Kidney epithelial cell (primary cell): ENCODE results near the gene ABO. TPM values are rescaled to one million over a fixed set of nuclear protein-coding genes. Genes with fewer than 3 reads are reported as not detected.
A peak's percentile ranks its signal among the peaks of the same experiment; 100 is the strongest.
"Not testable (repeated sequence)": the region's sequence is repeated elsewhere in the genome, so short reads cannot be mapped to it uniquely, and the experiment has no call there.

Source experiments
- DNase-seq: peaks from one replicate; pipeline ENCODE4 v3.0.0-alpha.2; 2010; ENCODE audit warnings: low read depth
- H3K27me3 ChIP-seq: 2 replicates; pipeline ENCODE4 v1.6.0; 2011; ENCODE audit warnings: low read length; ENCODE audit not compliant: control insufficient read depth, insufficient read depth
- H3K36me3 ChIP-seq: 2 replicates; pipeline ENCODE4 v1.5.1; 2011; ENCODE audit warnings: low read length; ENCODE audit not compliant: control insufficient read depth, insufficient read depth
- H3K4me3 ChIP-seq: 2 replicates; pipeline ENCODE4 v1.5.1; 2011; ENCODE audit warnings: low read depth, mild to moderate bottlenecking, control low read depth, low read length
- total RNA-seq: library from RNA; depleted of rRNA; stranded (reverse); fragments of >200 nt; gene quantifications from 2 replicates; pipeline ENCODE4 v1.2.3, GENCODE V29; 2015
- TF ChIP-seq, protein P1 (sequence below): IDR thresholded peaks from 2 replicates; pipeline ENCODE4 v1.5.1; 2011; ENCODE audit warnings: mild to moderate bottlenecking, moderate library complexity, low read length, control low read depth, inconsistent platforms; ENCODE audit not compliant: insufficient read depth, poor library complexity, severe bottlenecking

ABO gene
- total RNA-seq, 1 donor from 2014 or later, result 1.8 TPM

DNA sequence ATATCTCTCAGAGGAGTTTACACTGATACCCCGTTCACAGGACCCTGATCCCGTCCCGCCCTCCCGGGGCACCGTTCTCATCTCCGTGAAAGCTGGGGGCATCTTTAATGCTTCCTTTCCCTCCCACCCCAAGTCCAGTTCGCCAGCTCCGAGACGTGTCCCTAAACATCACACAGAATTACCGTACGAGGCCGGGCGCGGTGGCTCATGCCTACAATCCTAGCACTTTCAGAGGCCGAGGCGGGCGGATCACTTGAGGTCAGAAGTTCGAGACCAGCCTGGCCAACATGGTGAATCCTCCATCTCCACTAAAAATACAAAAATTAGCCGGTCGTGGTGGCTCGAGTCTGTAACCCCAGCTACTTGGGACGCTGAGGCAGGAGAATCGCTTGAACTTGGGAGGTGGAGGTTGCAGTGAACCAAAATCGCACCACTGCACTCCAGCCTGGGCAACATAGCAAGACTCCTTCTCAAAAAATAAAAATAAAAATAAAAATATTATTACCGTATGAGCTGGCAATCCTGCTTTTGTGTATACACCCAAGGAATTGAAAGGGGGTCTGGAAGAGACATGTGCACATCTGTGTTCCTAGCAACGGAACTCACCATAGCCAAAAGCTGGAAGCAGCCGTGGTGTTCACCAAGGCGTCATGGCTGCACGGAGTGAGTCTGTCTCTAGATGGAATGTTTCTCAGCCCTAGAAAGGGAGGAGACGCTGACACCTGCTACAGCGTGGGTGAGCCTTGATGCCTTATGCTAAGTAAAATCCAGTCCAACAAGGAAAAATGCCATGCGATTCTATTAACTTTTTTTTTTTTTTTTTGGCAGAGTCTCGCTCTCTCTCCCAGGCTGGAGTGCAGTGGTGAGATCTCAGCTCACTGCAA is 1.2 kb upstream of the ABO start:
- no peak for DNase-seq
- H3K4me3 ChIP-seq, result no peak overlapping the region
- no peaks in the 10 kb centered on the region for H3K36me3 ChIP-seq
- peaks cover 26% of the 10 kb centered on the region for H3K27me3 ChIP-seq
- TF ChIP-seq, protein P1, sequence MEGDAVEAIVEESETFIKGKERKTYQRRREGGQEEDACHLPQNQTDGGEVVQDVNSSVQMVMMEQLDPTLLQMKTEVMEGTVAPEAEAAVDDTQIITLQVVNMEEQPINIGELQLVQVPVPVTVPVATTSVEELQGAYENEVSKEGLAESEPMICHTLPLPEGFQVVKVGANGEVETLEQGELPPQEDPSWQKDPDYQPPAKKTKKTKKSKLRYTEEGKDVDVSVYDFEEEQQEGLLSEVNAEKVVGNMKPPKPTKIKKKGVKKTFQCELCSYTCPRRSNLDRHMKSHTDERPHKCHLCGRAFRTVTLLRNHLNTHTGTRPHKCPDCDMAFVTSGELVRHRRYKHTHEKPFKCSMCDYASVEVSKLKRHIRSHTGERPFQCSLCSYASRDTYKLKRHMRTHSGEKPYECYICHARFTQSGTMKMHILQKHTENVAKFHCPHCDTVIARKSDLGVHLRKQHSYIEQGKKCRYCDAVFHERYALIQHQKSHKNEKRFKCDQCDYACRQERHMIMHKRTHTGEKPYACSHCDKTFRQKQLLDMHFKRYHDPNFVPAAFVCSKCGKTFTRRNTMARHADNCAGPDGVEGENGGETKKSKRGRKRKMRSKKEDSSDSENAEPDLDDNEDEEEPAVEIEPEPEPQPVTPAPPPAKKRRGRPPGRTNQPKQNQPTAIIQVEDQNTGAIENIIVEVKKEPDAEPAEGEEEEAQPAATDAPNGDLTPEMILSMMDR, result no peak

DNA sequence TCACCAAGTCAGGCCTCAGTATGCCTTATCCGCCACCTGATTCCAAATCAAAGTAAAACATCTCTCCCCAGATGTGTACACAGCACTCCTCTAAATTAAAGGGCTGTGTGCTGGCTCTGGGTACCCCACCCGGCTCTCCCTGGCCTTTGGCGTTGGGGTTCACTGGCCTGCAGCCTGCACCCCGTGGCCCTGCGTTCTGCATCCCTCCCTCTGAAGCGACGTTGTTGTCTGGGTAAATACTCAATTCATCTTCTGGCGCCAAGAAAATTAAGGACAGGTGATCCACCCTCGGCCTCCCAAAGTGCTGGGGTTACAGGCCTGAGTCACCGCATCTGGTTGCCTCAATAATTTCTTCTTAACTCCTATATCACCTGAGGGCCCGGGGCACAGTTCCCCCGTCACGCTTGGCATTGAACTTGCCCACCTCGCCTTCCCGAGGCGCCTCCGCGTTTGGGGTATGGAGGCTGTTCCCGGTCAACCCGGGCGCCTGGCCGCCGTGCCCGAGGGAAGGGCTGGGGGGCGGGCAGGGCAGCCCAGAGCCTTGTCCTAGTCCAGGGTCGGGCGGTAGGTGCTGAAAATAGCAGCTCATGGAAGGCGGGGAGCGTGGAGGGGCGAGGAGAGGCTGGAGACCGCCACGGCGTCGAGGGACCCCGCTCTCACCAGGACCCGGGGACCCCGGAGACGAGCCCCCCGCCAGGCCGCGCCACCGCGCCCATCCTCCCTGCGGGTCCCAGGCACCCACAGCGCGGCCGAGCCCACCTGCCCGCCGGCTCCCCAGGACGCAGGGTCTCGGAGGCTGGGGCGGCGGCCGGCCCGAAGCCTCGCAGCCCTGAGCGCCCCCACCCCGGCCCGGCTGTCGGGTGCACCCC is 531 bp downstream of the ABO start:
- Histone ChIP-seq H3K36me3 (no peaks in the 10 kb centered on the region), H3K27me3 (peaks cover 23% of the 10 kb centered on the region), H3K4me3 (peak overlapping the region; percentile 34)
- no peak for DNase-seq
- TF ChIP-seq, protein P1, result no peak

DNA sequence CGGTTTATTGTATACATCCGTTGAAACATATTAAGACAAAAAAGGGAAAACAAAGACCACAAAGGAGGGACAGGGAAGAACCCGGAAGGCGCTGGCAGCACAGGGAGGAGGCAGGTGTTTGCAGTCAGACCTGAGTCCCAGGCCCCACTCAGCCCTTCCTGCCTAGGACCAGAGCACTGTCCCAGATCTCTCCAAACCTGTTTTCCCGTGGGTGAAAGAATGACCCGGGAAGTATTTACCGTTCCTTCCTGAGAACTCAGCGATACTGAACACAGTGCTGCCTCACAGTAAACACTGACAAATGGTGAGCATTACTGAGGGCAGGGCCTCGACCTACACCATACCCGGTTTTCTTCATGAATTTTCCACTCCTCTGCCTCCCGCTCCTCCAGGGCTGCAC is 1.2 kb downstream of the ABO start:
- Histone ChIP-seq H3K27me3 (peaks cover 23% of the 10 kb centered on the region), H3K4me3 (no peak overlapping the region), H3K36me3 (no peaks in the 10 kb centered on the region)
- TF ChIP-seq, protein P1, result no peak
- DNase-seq, result no peak

DNA sequence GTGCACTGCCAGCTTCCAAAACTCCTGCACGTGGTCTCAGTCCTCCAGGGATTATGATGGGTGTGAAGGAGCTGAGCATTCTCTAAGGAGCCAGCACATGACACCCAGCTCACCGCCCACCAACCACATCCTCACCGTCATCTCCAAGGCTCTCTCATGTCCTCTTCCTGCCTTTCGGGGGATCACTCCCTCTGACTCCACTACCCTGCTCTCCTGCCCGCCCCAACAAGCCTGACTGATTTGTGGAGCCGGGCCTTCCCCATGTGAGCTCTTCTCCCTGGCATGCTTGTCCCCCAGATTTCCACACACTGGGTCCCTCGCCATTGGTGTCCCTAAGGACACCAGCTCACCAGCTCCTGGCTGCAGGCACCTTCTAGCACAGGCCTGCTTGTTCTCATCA is 1.9 kb downstream of the ABO start:
- no peaks in the 10 kb centered on the region for H3K36me3 ChIP-seq
- peaks cover 23% of the 10 kb centered on the region for H3K27me3 ChIP-seq
- no peak overlapping the region for H3K4me3 ChIP-seq
- TF ChIP-seq, protein P1, result no peak
- DNase-seq, result no peak

DNA sequence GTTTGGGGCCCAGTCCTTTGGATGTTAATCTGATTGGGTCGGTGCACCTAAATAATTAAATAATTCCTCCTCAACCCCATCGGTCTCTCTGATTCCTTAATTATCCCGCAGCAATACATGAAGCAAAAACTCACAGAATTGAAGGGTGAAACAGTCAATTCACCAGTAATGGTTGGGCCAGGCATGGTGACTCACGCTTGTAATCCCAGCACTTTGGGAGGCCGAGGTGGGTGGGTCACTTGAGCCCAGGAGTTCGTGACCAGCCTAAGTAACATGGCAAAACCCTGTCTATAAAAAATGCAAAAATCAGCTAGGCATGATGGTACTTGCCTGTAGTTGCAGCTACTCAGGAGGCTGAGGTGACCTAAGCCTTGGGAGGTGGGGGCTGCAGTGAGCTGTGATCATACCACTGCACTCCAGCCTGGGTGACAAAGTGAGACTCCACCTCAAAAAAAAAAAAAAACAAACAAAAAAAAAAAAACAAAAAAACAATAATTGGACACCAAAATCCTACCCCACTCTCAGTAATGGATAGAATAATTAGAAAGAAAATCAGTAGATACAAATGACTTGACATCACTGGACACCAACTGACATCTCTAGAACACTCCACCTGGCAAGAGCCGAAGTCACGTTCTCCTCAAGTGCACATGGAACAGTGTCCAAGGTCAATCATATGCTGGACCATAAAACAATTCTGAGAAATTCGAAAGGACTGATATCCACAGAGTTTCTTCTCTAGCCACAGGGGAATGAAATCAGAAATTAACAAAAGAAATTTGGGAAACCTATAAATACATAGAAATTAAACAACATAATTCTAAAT is 5.3 kb downstream of the ABO start:
- TF ChIP-seq, protein P1, result no peak
- Histone ChIP-seq H3K27me3 (peaks cover 8% of the 10 kb centered on the region), H3K36me3 (no peaks in the 10 kb centered on the region), H3K4me3 (no peak overlapping the region)
- no peak for DNase-seq

DNA sequence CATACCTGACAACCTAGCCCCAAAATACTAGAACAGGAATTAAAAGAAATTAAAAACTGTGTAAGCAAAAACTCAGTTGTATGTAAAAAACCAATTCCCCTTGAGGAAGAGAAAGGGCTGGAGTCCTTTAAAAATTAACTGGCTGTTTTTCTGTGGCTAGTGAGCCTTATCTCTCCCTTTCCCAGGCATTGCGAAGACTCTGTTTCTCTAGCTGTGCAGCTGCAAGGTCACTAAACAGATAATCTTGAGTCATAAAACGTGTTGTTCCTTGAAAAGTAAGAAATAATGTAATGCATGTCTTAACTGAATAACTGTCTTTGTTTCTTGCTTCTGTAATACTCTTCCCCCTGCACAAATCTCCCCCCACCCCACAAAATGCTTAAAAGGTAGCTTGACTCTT is 5.9 kb downstream of the ABO start:
- H3K4me3 ChIP-seq, DNase-seq: not testable (repeated sequence)

More for the DNA sequence above, 5.9 kb downstream of the ABO start:
- not testable (repeated sequence) for H3K27me3 ChIP-seq, H3K36me3 ChIP-seq
